Measurements from ENCODE around the gene CDKN1A. TPM values are rescaled to one million over a fixed set of nuclear protein-coding genes. Genes with fewer than 3 reads are reported as not detected.

CDKN1A gene
- total RNA-seq, 1 donor from 2014 or later, result 41.3 TPM

DNA sequence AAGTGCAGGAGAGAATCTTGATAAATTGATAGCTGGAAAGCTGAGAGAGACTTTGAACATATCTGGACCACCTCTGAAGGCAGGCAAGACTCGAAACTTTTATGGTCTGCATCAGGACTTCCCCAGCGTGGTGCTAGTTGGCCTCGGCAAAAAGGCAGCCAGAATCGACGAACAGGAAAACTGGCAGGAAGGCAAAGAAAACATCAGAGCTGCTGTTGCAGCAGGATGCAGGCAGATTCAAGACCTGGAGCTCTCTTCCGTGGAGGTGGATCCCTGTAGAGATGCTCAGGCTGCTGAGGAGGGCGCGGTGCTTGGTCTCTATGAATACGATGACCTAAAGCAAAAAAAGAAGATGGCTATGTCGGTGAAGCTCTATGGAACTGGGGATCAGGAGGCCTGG lies 4.6 kb upstream of the CDKN1A start:
- no peak for DNase-seq
- Mint-ChIP-seq H3K9me3 (ENCODE audit: unreplicated experiment) (peaks cover 8% of the 10 kb centered on the region), H3K4me1 (ENCODE audit: low read depth, unreplicated experiment) (peaks cover 15% of the 10 kb centered on the region), H3K27me3 (ENCODE audit: unreplicated experiment) (peaks cover 4% of the 10 kb centered on the region), H3K36me3 (ENCODE audit: unreplicated experiment) (no peaks in the 10 kb centered on the region), H3K27ac (ENCODE audit: unreplicated experiment) (no peak overlapping the region), H3K4me3 (ENCODE audit: unreplicated experiment) (peak overlapping the region; percentile 25)
- no peak for TF ChIP-seq CTCF (IDR thresholded peaks at IDR 0.05; ENCODE audit: partially characterized antibody, unreplicated experiment)

- DNase-seq, result no peak
- peaks cover 15% of the 10 kb centered on the region for H3K4me1 Mint-ChIP-seq (ENCODE audit: low read depth, unreplicated experiment)
- H3K9me3 Mint-ChIP-seq (ENCODE audit: unreplicated experiment), result peaks cover 8% of the 10 kb centered on the region
- H3K36me3 Mint-ChIP-seq (ENCODE audit: unreplicated experiment), result no peaks in the 10 kb centered on the region
- peaks cover 6% of the 10 kb centered on the region for H3K27me3 Mint-ChIP-seq (ENCODE audit: unreplicated experiment)
- no peak for TF ChIP-seq CTCF (IDR thresholded peaks at IDR 0.05; ENCODE audit: partially characterized antibody, unreplicated experiment)
- H3K4me3 Mint-ChIP-seq (ENCODE audit: unreplicated experiment), result no peak overlapping the region
- H3K27ac Mint-ChIP-seq (ENCODE audit: unreplicated experiment), result no peak overlapping the region
Observed at GRCh38 chr6:36674942-36675341, 3.6 kb upstream of the CDKN1A start.

- Mint-ChIP-seq H3K27ac (ENCODE audit: unreplicated experiment) (peak overlapping the region; percentile 90), H3K9me3 (ENCODE audit: unreplicated experiment) (peaks cover 10% of the 10 kb centered on the region), H3K4me1 (ENCODE audit: low read depth, unreplicated experiment) (peaks cover 15% of the 10 kb centered on the region)
Observed at GRCh38 chr6:36676141-36677058, 2.1 kb upstream of the CDKN1A start.

GRCh38 chr6:36677059-36677749 lies 1.3 kb upstream of the CDKN1A start:
- Mint-ChIP-seq H3K4me3 (ENCODE audit: unreplicated experiment) (peak overlapping the region; percentile 74), H3K4me1 (ENCODE audit: low read depth, unreplicated experiment) (peaks cover 15% of the 10 kb centered on the region), H3K36me3 (ENCODE audit: unreplicated experiment) (no peaks in the 10 kb centered on the region), H3K27me3 (ENCODE audit: unreplicated experiment) (peaks cover 8% of the 10 kb centered on the region), H3K9me3 (ENCODE audit: unreplicated experiment) (peaks cover 10% of the 10 kb centered on the region), H3K27ac (ENCODE audit: unreplicated experiment) (peak overlapping the region; percentile 90)
- TF ChIP-seq CTCF (IDR thresholded peaks at IDR 0.05; ENCODE audit: partially characterized antibody, unreplicated experiment), result no peak
- no peak for DNase-seq

More at GRCh38 chr6:36676141-36677058, 2.1 kb upstream of the CDKN1A start:
- H3K27me3 Mint-ChIP-seq (ENCODE audit: unreplicated experiment), result peaks cover 8% of the 10 kb centered on the region
- H3K36me3 Mint-ChIP-seq (ENCODE audit: unreplicated experiment), result no peaks in the 10 kb centered on the region
- H3K4me3 Mint-ChIP-seq (ENCODE audit: unreplicated experiment), result peak overlapping the region; percentile 74
- TF ChIP-seq CTCF (IDR thresholded peaks at IDR 0.05; ENCODE audit: partially characterized antibody, unreplicated experiment), result no peak
- no peak for DNase-seq
